Smooth muscle cell (in vitro differentiated cells): ENCODE data around the gene KCNK17. TPM values are rescaled to one million over a fixed set of nuclear protein-coding genes. Genes with fewer than 3 reads are reported as not detected.

Experiments
- DNase-seq: peaks from one replicate; lab custom pipeline; 2025; ENCODE audit not compliant: unreplicated experiment; lab: John Stamatoyannopoulos, UW
- H2AFZ ChIP-seq: fragments of 200-600 bp; sonication (generic); 2 replicates; pipeline ENCODE4 v1.6.0; 2016; ENCODE audit warnings: antibody characterized with exemption, low read depth, mild to moderate bottlenecking
- H3F3A ChIP-seq: fragments of 200-600 bp; sonication (generic); 2 replicates; pipeline ENCODE4 v1.6.0; 2017; ENCODE audit warnings: antibody characterized with exemption, low read depth
- H3K27ac ChIP-seq: fragments of 200-600 bp; sonication (generic); 2 replicates; pipeline ENCODE4 v1.5.1; 2016; ENCODE audit warnings: low read depth, mild to moderate bottlenecking
- H3K27me3 ChIP-seq: fragments of 200-600 bp; sonication (generic); 2 replicates; pipeline ENCODE4 v1.6.1; 2016; ENCODE audit warnings: low read depth, mild to moderate bottlenecking
- H3K36me3 ChIP-seq: fragments of 200-600 bp; sonication (generic); 2 replicates; pipeline ENCODE4 v1.5.1; 2016; ENCODE audit warnings: low read depth
- H3K4me1 ChIP-seq: fragments of 200-600 bp; sonication (generic); 2 replicates; pipeline ENCODE4 v1.5.1; 2016; ENCODE audit warnings: low read depth
- H3K4me2 ChIP-seq: fragments of 200-600 bp; sonication (generic); 2 replicates; pipeline ENCODE4 v1.6.0; 2016; ENCODE audit warnings: mild to moderate bottlenecking
- H3K4me3 ChIP-seq: fragments of 200-600 bp; sonication (generic); 2 replicates; pipeline ENCODE4 v1.5.1; 2016; ENCODE audit warnings: mild to moderate bottlenecking
- H3K79me2 ChIP-seq: fragments of 200-600 bp; sonication (generic); 2 replicates; pipeline ENCODE4 v1.6.0; 2016; ENCODE audit warnings: low read depth, mild to moderate bottlenecking
- H3K9ac ChIP-seq: fragments of 200-600 bp; sonication (generic); 2 replicates; pipeline ENCODE4 v1.6.0; 2016; ENCODE audit warnings: low read depth
- H3K9me3 ChIP-seq: fragments of 200-600 bp; sonication (generic); replicated peaks from 2 replicates; pipeline ENCODE4 v1.5.1; 2016; ENCODE audit warnings: low read depth
- H4K20me1 ChIP-seq: fragments of 200-600 bp; sonication (generic); 2 replicates; pipeline ENCODE4 v1.6.0; 2016; ENCODE audit warnings: low read depth
- CTCF ChIP-seq: fragments of 200-600 bp; sonication (generic); IDR thresholded peaks from 2 replicates; pipeline ENCODE4 v1.5.1; 2017; ENCODE audit warnings: borderline replicate concordance, mild to moderate bottlenecking, antibody characterized with exemption; ENCODE audit not compliant: insufficient read depth, poor library complexity, severe bottlenecking
- WGBS: methylation state at CpG from one replicate; pipeline ENCODE4 v1.1.7; 2016; ENCODE audit warnings: low lambda C conversion rate; 5-methylcytosine and 5-hydroxymethylcytosine counted together
- polyA plus RNA-seq: library from polyadenylated mRNA; unstranded; fragments of >200 nt; fragmentation: Nextera tagmentation; extraction: Ambion mirVana; gene quantifications from 2 replicates; pipeline ENCODE4 v1.2.1, GENCODE V29; 2016
- total RNA-seq: library from RNA; depleted of rRNA; stranded (reverse); fragments of >200 nt; gene quantifications from 2 replicates; pipeline ENCODE4 v1.2.3, GENCODE V29; 2014

Gene KCNK17
- total and polyA plus RNA-seq, 2 experiments from 2014 or later, result not detected

- no peak overlapping the region for H2AFZ ChIP-seq
- TF ChIP-seq CTCF, result no peak
- H3K36me3 ChIP-seq, result no peaks in the 10 kb centered on the region
- H3K4me2 ChIP-seq, result no peak overlapping the region
- no peak overlapping the region for H3K4me3 ChIP-seq
- H3F3A ChIP-seq, result no peaks in the 10 kb centered on the region
- no peaks in the 10 kb centered on the region for H3K9me3 ChIP-seq
- H3K27me3 ChIP-seq, result peaks cover 61% of the 10 kb centered on the region
- peaks cover 4% of the 10 kb centered on the region for H3K4me1 ChIP-seq
- no peak overlapping the region for H3K9ac ChIP-seq
- H4K20me1 ChIP-seq, result no peaks in the 10 kb centered on the region
- no peak overlapping the region for H3K27ac ChIP-seq
- H3K79me2 ChIP-seq, result no peaks in the 10 kb centered on the region
- DNase-seq, result no peak
- 71% methylated on average over 4 of the region's 4 CpGs for WGBS
Measured at GRCh38 chr6:39310542-39310941, 3.7 kb downstream of the KCNK17 start.

- Histone ChIP-seq H4K20me1 (no peaks in the 10 kb centered on the region), H3K9ac (no peak overlapping the region), H3K79me2 (no peaks in the 10 kb centered on the region), H3K4me2 (no peak overlapping the region), H3K27ac (no peak overlapping the region), H3F3A (no peaks in the 10 kb centered on the region), H3K27me3 (peaks cover 59% of the 10 kb centered on the region), H3K4me3 (no peak overlapping the region), H3K36me3 (no peaks in the 10 kb centered on the region), H2AFZ (no peak overlapping the region), H3K9me3 (no peaks in the 10 kb centered on the region), H3K4me1 (peaks cover 4% of the 10 kb centered on the region)
- peak; percentile 24 for DNase-seq
- peak; percentile 86 for TF ChIP-seq CTCF
- WGBS, result 31% methylated on average over 7 of the region's 7 CpGs
Measured at GRCh38 chr6:39309942-39310531, 4.2 kb downstream of the KCNK17 start.

- Histone ChIP-seq H3K4me1 (no peaks in the 10 kb centered on the region), H3K79me2 (no peaks in the 10 kb centered on the region), H2AFZ (no peak overlapping the region), H3F3A (no peaks in the 10 kb centered on the region), H3K9me3 (no peaks in the 10 kb centered on the region), H3K36me3 (no peaks in the 10 kb centered on the region), H3K27me3 (peaks cover 39% of the 10 kb centered on the region), H3K27ac (no peak overlapping the region), H4K20me1 (no peaks in the 10 kb centered on the region), H3K9ac (no peak overlapping the region), H3K4me2 (no peak overlapping the region), H3K4me3 (no peak overlapping the region)
- WGBS, result 72% methylated on average over 3 of the region's 3 CpGs
- no peak for TF ChIP-seq CTCF
- no peak for DNase-seq
Measured at GRCh38 chr6:39307462-39307861, 6.8 kb downstream of the KCNK17 start.

- Histone ChIP-seq H3K4me2 (no peak overlapping the region), H3K27me3 (peaks cover 29% of the 10 kb centered on the region), H4K20me1 (no peaks in the 10 kb centered on the region), H3K36me3 (no peaks in the 10 kb centered on the region), H2AFZ (no peak overlapping the region), H3K9me3 (no peaks in the 10 kb centered on the region), H3K4me3 (no peak overlapping the region), H3F3A (no peaks in the 10 kb centered on the region), H3K27ac (no peak overlapping the region), H3K79me2 (no peaks in the 10 kb centered on the region), H3K9ac (no peak overlapping the region), H3K4me1 (no peaks in the 10 kb centered on the region)
- DNase-seq, result no peak
- no peak for TF ChIP-seq CTCF
Measured at GRCh38 chr6:39304951-39305350, 9.3 kb downstream of the KCNK17 start.
